HepG2 (cell line): ENCODE data around the gene DNAJC5. TPM values are rescaled to one million over a fixed set of nuclear protein-coding genes. Genes with fewer than 3 reads are reported as not detected.

Source experiments
- CBFB ChIP-seq: sonication (generic); formaldehyde crosslinking; IDR thresholded peaks from 2 replicates; pipeline ENCODE4 v1.4.0; 2020; ENCODE audit warnings: missing genetic modification reagents
- PCBP1 ChIP-seq: fragments of 200-400 bp; formaldehyde crosslinking; IDR thresholded peaks from 2 replicates; pipeline ENCODE4 v1.6.1; 2017; ENCODE audit warnings: mild to moderate bottlenecking, low read depth, low read length, borderline replicate concordance
- PLRG1 ChIP-seq: fragments of 450-650 bp; conservative IDR thresholded peaks from 2 replicates; pipeline ENCODE4 v1.6.1; 2016
- PPARG ChIP-seq: conservative IDR thresholded peaks from 2 replicates; pipeline ENCODE4 v1.6.1; 2016; ENCODE audit warnings: missing biosample characterization, missing genetic modification reagents
- RBFOX2 ChIP-seq: fragments of 200-400 bp; formaldehyde crosslinking; IDR thresholded peaks from 2 replicates; pipeline ENCODE4 v1.6.1; 2017; ENCODE audit warnings: low read depth, mild to moderate bottlenecking, low read length
- ZBTB20 ChIP-seq: sonication (generic); formaldehyde crosslinking; IDR thresholded peaks from 2 replicates; pipeline ENCODE4 v1.8.1; 2023; ENCODE audit warnings: missing genetic modification reagents, low read depth, mild to moderate bottlenecking, borderline replicate concordance
- ZNF460 ChIP-seq: sonication (generic); formaldehyde crosslinking; IDR thresholded peaks from 2 replicates; pipeline ENCODE4 v1.5.1; 2020; ENCODE audit warnings: missing genetic modification reagents, mild to moderate bottlenecking, borderline replicate concordance
- ZNF549 ChIP-seq: sonication (generic); formaldehyde crosslinking; IDR thresholded peaks from 2 replicates; pipeline ENCODE4 v1.5.0; 2020; ENCODE audit warnings: missing genetic modification reagents
- ZNF556 ChIP-seq: sonication (generic); formaldehyde crosslinking; IDR thresholded peaks from 2 replicates; pipeline ENCODE4 v1.4.0; 2020; ENCODE audit warnings: mild to moderate bottlenecking, missing genetic modification reagents, borderline replicate concordance
- polyA plus RNA-seq, 8 experiments: library from polyadenylated mRNA; depleted of rRNA in 3 of 8; stranded (reverse) in 7 of 8; unstranded in 1 of 8; fragments of >200 nt; fragmentation: Illumina TruSeq in 4 of 8; extraction: Trizol in 4 of 8; gene quantifications; 2 replicates each; pipeline versions ENCODE4 v1.2.1 to v1.2.3, GENCODE V29; 2011 to 2016; ENCODE audit warnings: low read depth in 4 of 8, missing spikeins in 1 of 8, mixed read lengths in 1 of 8; ENCODE audit not compliant: insufficient read depth in 1 of 8
- total RNA-seq, 5 experiments: library from RNA; depleted of rRNA; stranded (reverse); fragments of >200 nt; fragmentation: Illumina TruSeq; extraction: Trizol; gene quantifications; 2 replicates each; pipeline ENCODE4 v1.2.3, GENCODE V29; 2016; ENCODE audit warnings: low read depth in 1 of 5
- TF ChIP-seq, protein P1 (sequence below): sonication (generic); formaldehyde crosslinking; IDR thresholded peaks from 2 replicates; pipeline ENCODE4 v1.4.0; 2020; ENCODE audit warnings: missing genetic modification reagents
- TF ChIP-seq, protein P2 (sequence below): sonication (generic); formaldehyde crosslinking; IDR thresholded peaks from 2 replicates; pipeline ENCODE4 v1.4.0; 2020; ENCODE audit warnings: mild to moderate bottlenecking, missing genetic modification reagents
- TF ChIP-seq, protein P3 (sequence below): sonication (generic); formaldehyde crosslinking; IDR thresholded peaks from 2 replicates; pipeline ENCODE4 v1.4.0; 2020; ENCODE audit warnings: missing genetic modification reagents, borderline replicate concordance
- TF ChIP-seq, protein P4 (sequence below): sonication (generic); formaldehyde crosslinking; conservative IDR thresholded peaks from 2 replicates; pipeline ENCODE4 v1.8.1; 2023; ENCODE audit warnings: missing genetic modification reagents
- TF ChIP-seq, protein P5 (sequence below), 2 experiments: sonication (generic) in 1 of 2; formaldehyde crosslinking in 1 of 2; IDR thresholded peaks; 2 replicates each; pipeline versions ENCODE4 v1.5.1 to v1.6.1; 2011 to 2020; ENCODE audit warnings: borderline replicate concordance in 1 of 2, low read depth in 1 of 2, low read length in 1 of 2, mild to moderate bottlenecking in 1 of 2, missing genetic modification reagents in 1 of 2, moderate library complexity in 1 of 2
- TF ChIP-seq, protein P6 (sequence below): sonication (generic); formaldehyde crosslinking; IDR thresholded peaks from 2 replicates; pipeline ENCODE4 v1.8.0; 2022; ENCODE audit warnings: mild to moderate bottlenecking, missing genetic modification reagents, borderline replicate concordance

DNAJC5 gene
- total and polyA plus RNA-seq, 2 of the 13 experiments (the other 11 are each of a cell fraction or from before 2014, with no cell fraction given), result 42.8 to 64.5 TPM

DNA sequence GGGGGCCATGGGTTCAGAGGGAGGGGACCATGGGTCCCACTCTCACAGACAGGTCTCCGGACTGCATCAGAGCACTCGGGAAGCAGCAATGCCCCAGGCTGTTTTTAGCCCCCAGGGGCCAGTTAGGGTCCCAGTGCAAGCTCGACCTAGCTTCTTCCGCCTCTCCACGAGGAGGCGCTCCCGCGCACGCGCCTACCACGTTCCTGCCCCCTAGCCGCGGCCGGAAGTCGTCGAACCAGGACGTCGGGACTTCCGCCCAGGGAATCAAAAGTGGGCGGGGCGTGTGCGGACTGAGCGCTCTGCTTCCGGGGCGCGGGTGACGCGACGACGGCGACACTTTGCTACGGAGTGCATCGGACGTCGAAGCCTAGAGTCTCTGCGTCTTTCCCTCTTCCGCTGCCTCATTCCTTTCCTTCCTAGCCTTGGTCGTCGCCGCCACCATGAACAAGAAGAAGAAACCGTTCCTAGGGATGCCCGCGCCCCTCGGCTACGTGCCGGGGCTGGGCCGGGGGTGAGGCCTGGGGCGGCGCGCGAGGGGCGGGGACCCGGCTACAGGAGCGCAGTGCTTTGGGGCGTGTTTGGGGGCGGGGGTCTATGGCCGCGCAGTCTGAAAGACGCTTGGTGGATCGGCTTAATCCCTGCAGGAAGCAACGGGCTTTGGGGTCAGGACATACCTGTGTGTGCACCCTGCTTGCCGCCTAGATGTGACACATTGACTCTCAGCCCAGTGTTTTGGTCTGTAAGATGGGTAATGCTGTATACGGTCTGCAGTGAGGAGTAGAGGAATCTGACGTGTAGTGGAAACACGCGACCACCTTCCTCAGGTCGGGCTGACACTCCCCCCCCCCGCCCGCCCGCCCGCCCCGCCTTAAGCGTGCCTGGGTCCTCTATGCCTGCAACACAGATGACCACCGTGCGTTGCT lies 86.1 kb downstream of the DNAJC5 start, which contains the start of gene PRPF6 (continued):
- TF ChIP-seq ZBTB20 (CRISPR knock-in tag) (peak; percentile 90), ZNF556 (CRISPR knock-in tag) (peak; percentile 97), CBFB (CRISPR knock-in tag) (peak; percentile 94), PCBP1 (0 out of 2 replicates have a peak, but pooled peaks have one; percentile 79), PPARG (peak; percentile 78), ZNF460 (CRISPR knock-in tag) (0 out of 2 replicates have a peak, but pooled peaks have one; percentile 22), ZNF549 (no peak; the same call in 1 of the 2 replicates), PLRG1 (no peak), RBFOX2 (peak; percentile 96)
- TF ChIP-seq, protein P1, sequence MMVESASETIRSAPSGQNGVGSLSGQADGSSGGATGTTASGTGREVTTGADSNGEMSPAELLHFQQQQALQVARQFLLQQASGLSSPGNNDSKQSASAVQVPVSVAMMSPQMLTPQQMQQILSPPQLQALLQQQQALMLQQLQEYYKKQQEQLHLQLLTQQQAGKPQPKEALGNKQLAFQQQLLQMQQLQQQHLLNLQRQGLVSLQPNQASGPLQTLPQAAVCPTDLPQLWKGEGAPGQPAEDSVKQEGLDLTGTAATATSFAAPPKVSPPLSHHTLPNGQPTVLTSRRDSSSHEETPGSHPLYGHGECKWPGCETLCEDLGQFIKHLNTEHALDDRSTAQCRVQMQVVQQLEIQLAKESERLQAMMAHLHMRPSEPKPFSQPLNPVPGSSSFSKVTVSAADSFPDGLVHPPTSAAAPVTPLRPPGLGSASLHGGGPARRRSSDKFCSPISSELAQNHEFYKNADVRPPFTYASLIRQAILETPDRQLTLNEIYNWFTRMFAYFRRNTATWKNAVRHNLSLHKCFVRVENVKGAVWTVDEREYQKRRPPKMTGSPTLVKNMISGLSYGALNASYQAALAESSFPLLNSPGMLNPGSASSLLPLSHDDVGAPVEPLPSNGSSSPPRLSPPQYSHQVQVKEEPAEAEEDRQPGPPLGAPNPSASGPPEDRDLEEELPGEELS (CRISPR knock-in tag), result peak; percentile 77
- TF ChIP-seq, protein P2, sequence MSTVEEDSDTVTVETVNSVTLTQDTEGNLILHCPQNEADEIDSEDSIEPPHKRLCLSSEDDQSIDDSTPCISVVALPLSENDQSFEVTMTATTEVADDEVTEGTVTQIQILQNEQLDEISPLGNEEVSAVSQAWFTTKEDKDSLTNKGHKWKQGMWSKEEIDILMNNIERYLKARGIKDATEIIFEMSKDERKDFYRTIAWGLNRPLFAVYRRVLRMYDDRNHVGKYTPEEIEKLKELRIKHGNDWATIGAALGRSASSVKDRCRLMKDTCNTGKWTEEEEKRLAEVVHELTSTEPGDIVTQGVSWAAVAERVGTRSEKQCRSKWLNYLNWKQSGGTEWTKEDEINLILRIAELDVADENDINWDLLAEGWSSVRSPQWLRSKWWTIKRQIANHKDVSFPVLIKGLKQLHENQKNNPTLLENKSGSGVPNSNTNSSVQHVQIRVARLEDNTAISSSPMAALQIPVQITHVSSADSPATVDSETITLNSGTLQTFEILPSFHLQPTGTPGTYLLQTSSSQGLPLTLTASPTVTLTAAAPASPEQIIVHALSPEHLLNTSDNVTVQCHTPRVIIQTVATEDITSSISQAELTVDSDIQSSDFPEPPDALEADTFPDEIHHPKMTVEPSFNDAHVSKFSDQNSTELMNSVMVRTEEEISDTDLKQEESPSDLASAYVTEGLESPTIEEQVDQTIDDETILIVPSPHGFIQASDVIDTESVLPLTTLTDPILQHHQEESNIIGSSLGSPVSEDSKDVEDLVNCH, result 0 out of 2 replicates have a peak, but pooled peaks have one; percentile 66
- TF ChIP-seq, protein P3, sequence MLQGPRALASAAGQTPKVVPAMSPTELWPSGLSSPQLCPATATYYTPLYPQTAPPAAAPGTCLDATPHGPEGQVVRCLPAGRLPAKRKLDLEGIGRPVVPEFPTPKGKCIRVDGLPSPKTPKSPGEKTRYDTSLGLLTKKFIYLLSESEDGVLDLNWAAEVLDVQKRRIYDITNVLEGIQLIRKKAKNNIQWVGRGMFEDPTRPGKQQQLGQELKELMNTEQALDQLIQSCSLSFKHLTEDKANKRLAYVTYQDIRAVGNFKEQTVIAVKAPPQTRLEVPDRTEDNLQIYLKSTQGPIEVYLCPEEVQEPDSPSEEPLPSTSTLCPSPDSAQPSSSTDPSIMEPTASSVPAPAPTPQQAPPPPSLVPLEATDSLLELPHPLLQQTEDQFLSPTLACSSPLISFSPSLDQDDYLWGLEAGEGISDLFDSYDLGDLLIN (CRISPR knock-in tag), result peak; percentile 82
- TF ChIP-seq, protein P4, sequence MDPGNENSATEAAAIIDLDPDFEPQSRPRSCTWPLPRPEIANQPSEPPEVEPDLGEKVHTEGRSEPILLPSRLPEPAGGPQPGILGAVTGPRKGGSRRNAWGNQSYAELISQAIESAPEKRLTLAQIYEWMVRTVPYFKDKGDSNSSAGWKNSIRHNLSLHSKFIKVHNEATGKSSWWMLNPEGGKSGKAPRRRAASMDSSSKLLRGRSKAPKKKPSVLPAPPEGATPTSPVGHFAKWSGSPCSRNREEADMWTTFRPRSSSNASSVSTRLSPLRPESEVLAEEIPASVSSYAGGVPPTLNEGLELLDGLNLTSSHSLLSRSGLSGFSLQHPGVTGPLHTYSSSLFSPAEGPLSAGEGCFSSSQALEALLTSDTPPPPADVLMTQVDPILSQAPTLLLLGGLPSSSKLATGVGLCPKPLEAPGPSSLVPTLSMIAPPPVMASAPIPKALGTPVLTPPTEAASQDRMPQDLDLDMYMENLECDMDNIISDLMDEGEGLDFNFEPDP (CRISPR knock-in tag), result 0 out of 2 replicates have a peak, but pooled peaks have one; percentile 92
- TF ChIP-seq, protein P5, sequence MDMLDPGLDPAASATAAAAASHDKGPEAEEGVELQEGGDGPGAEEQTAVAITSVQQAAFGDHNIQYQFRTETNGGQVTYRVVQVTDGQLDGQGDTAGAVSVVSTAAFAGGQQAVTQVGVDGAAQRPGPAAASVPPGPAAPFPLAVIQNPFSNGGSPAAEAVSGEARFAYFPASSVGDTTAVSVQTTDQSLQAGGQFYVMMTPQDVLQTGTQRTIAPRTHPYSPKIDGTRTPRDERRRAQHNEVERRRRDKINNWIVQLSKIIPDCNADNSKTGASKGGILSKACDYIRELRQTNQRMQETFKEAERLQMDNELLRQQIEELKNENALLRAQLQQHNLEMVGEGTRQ (IDR thresholded peaks at IDR 0.05; ENCODE audit: low read depth, low read length), result peak; percentile 2; the same call in 1 of the 2 replicates
- TF ChIP-seq, protein P5 (CRISPR knock-in tag; IDR thresholded peaks at IDR 0.05; ENCODE audit: borderline replicate concordance), result no peak
- TF ChIP-seq, protein P6, sequence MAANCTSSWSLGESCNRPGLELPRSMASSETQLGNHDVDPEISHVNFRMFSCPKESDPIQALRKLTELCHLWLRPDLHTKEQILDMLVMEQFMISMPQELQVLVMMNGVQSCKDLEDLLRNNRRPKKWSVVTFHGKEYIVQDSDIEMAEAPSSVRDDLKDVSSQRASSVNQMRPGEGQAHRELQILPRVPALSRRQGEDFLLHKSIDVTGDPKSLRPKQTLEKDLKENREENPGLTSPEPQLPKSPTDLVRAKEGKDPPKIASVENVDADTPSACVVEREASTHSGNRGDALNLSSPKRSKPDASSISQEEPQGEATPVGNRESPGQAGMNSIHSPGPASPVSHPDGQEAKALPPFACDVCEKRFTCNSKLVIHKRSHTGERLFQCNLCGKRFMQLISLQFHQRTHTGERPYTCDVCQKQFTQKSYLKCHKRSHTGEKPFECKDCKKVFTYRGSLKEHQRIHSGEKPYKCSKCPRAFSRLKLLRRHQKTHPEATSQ (CRISPR knock-in tag), result no peak
